ENCODE data around the gene CDK17.

The CDK17 gene

DNA sequence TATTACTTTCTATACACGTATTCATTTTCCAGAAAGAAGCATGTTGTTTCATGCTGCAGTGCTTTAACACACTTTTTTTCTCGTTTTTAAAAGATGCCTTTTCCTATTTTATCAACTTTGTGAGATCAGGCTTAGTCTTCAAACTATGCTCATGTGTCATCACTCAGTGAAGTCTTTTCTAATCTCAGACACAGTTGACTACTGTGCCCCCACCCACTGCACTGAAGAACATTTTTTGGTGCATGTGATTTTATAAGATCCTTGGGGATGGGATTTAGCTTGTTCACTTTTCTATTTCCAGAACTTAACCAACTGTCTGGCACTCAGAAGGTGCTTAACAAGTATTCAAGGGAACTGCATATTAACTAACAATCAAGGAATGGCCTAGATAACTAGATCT is 85.5 kb downstream of the CDK17 start:
- Mint-ChIP-seq H3K27me3 (no peaks in the 10 kb centered on the region), H3K36me3 (no peaks in the 10 kb centered on the region), H3K27ac (peak overlapping the region; percentile 29), H3K4me1 (ENCODE audit: low read depth) (peaks cover 19% of the 10 kb centered on the region), H3K9me3 (ENCODE audit: low read depth) (no peaks in the 10 kb centered on the region), H3K4me3 (no peak overlapping the region)

DNA sequence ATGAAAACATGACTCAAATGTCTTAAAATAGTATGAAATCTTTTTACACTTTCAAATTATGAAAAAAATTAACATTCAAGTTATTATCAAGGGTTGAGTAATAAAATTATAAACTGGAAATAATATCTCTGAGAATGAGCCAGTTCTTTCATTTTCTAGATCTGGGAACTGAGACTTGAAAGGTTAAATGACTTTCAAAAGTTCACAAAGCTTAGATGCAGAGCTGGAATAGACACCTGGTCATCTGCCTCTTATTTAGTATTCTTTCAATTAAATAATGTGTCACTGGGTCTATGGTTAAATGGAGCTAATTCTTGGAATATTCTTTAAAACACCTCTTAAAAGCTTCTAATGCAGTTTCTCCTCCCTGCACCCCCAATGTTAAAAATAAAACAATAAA is 86.6 kb downstream of the CDK17 start:
- no peak overlapping the region for H3K4me3 Mint-ChIP-seq
- peaks cover 25% of the 10 kb centered on the region for H3K4me1 Mint-ChIP-seq (ENCODE audit: low read depth)
- H3K27ac Mint-ChIP-seq: peak overlapping the region; percentile 64
- peaks cover 5% of the 10 kb centered on the region for H3K36me3 Mint-ChIP-seq
- no peaks in the 10 kb centered on the region for H3K9me3 Mint-ChIP-seq (ENCODE audit: low read depth)
- H3K27me3 Mint-ChIP-seq: no peaks in the 10 kb centered on the region

DNA sequence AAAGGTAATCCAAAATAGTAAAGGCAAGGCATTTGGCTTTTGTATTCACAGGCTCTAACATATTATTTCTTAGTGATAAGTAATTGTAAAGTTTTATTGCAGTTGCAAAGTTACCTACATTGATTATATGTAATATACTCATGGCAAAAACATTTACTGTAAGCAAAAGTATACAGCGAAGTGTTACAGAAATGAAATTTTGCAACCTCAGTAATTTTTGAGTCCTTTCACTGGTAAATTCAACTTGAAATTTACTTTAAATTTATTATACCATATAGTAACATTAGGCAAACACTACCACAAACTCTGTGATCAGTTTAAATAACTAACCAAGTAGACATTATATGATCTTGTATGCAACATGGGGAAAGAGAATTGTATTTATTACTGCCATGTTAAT is 89.0 kb downstream of the CDK17 start:
- no peak overlapping the region for H3K4me3 Mint-ChIP-seq
- H3K27me3 Mint-ChIP-seq: no peaks in the 10 kb centered on the region
- peaks cover 29% of the 10 kb centered on the region for H3K4me1 Mint-ChIP-seq (ENCODE audit: low read depth)
- H3K36me3 Mint-ChIP-seq: peaks cover 5% of the 10 kb centered on the region
- no peak overlapping the region for H3K27ac Mint-ChIP-seq
- no peaks in the 10 kb centered on the region for H3K9me3 Mint-ChIP-seq (ENCODE audit: low read depth)

DNA sequence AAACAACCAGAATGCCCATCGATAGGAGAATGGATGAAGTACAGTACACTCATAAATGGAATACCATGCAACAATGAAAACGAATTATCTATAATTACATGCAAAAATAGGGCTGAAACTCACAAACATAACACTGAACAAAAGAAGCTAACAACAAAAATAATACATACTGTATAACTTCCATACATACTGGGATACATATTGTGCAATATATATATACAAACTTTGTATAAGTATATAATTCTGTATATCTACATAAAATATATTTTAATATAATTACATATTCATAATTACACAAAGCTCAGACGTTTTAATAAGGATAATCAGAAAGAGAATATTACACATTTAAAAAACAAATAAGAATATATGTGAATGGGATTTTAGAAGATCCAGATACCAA is 90.2 kb downstream of the CDK17 start:
- Mint-ChIP-seq H3K4me1 (ENCODE audit: low read depth) (peaks cover 24% of the 10 kb centered on the region), H3K36me3 (peaks cover 7% of the 10 kb centered on the region), H3K27me3 (no peaks in the 10 kb centered on the region), H3K4me3 (no peak overlapping the region), H3K27ac (no peak overlapping the region), H3K9me3 (ENCODE audit: low read depth) (no peaks in the 10 kb centered on the region)

DNA sequence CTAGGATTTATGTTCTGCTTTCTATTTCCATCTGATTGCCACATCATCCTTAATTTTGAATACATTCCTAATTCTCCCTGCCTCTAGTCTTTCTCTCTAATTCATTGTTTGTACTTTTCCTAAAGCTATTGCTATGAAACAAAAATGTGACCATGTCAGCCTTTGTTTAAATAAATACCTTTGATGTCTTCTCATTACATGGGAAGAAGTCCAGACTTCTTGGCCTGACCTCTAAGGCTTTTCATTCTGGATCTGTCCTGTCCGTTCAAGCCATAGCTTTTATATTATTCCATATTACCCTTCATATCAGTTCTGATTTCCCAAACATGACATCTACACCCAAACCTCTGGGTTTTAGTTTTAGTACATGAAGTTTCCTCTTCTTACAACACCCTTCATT is 91.4 kb downstream of the CDK17 start:
- H3K27me3 Mint-ChIP-seq: no peaks in the 10 kb centered on the region
- H3K27ac Mint-ChIP-seq: peak overlapping the region; percentile 43
- H3K36me3 Mint-ChIP-seq: peaks cover 7% of the 10 kb centered on the region
- no peak overlapping the region for H3K4me3 Mint-ChIP-seq
- H3K4me1 Mint-ChIP-seq (ENCODE audit: low read depth): peaks cover 17% of the 10 kb centered on the region
- H3K9me3 Mint-ChIP-seq (ENCODE audit: low read depth): no peaks in the 10 kb centered on the region

DNA sequence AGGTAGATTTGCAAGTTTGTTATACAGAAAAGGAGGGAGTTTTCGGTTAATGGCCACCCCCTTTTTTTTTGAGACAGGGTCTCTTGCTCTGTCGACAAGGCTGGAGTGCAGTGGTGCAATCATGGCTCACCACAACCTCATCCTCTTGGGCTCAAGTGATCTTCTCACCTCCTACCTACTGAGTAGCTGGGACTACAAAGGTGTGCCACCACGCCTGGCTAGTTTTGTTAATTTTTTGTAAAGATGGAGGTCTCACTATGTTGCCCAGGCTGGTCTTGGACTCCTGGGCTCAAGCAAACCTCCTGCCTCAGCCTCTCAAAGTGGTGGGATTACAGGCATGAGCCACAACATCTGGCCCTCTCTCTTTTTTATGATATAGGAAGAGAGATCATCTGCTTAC is 94.6 kb downstream of the CDK17 start:
- Mint-ChIP-seq H3K4me3 (no peak overlapping the region), H3K36me3 (peaks cover 7% of the 10 kb centered on the region), H3K27ac (no peak overlapping the region), H3K27me3 (no peaks in the 10 kb centered on the region), H3K4me1 (ENCODE audit: low read depth) (peaks cover 19% of the 10 kb centered on the region), H3K9me3 (ENCODE audit: low read depth) (no peaks in the 10 kb centered on the region)

DNA sequence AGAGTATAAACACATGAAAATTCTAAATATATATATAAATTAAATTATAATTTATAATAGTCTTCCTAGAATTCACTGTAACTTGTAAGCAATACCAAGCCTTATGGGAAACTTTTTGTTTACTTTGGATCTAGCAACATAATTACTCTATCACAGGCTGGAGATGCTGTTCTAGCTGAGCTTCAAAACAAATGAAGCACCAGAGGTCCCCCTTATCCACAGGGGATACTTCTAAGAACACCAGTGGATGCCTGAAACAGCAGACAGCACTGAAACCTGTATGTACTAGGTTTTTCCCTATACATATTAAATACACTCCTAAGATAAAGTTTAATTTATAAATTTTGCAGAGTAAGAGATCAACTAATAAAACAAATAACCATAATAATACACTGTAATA is 96.6 kb downstream of the CDK17 start:
- no peak overlapping the region for H3K4me3 Mint-ChIP-seq
- H3K9me3 Mint-ChIP-seq (ENCODE audit: low read depth): no peaks in the 10 kb centered on the region
- no peaks in the 10 kb centered on the region for H3K27me3 Mint-ChIP-seq
- no peak overlapping the region for H3K27ac Mint-ChIP-seq
- peaks cover 8% of the 10 kb centered on the region for H3K36me3 Mint-ChIP-seq
- H3K4me1 Mint-ChIP-seq (ENCODE audit: low read depth): peaks cover 16% of the 10 kb centered on the region

DNA sequence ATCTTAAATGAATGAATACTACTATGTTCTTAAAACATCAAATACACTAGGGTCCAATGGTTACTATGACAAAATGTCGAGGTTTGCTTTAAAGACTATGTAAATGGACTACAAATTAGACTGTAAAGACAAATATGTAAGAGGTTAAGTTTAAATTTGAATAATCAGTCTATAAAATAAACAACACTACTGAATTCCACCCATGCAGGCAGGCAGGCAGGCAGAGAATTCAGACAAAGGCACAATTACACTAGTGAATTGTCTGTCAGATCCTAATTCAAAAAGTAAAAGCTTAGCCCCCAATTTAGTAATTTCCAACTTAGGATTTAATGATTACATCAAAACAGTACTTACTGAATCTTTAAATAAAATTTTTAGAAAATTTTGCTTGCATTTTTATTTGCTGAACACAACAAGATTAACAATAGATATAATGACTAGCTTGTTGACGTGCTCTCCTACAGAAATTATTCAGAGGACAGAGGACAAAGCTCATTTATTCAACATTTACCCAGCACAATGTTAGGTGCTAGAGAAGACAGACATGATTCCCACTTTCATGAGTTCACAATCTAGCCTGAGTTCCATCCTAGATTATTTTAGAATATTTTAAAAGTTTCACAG is 97.4 kb downstream of the CDK17 start:
- Mint-ChIP-seq H3K27ac (no peak overlapping the region), H3K4me1 (ENCODE audit: low read depth) (peaks cover 16% of the 10 kb centered on the region), H3K27me3 (no peaks in the 10 kb centered on the region), H3K36me3 (peaks cover 8% of the 10 kb centered on the region), H3K4me3 (no peak overlapping the region), H3K9me3 (ENCODE audit: low read depth) (no peaks in the 10 kb centered on the region)

DNA sequence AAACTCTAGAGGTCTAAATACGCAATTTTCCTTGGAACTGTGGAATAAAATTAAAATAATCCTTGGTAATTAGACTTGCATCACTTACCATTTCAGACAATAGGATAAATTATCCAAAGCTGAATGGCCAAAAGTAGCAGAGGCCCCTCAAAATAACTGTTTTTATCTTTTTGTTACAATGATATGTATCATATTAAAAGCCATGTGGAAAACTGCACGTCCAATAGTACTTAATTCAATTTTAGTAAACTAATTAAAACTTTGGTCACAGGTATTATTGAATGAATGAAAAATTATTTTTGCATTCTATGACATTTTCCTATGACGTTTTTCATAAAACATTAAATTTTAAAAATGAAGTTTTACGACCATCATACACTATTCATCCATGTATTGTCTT is 98.5 kb downstream of the CDK17 start:
- H3K9me3 Mint-ChIP-seq (ENCODE audit: low read depth): no peaks in the 10 kb centered on the region
- no peaks in the 10 kb centered on the region for H3K27me3 Mint-ChIP-seq
- H3K36me3 Mint-ChIP-seq: peaks cover 10% of the 10 kb centered on the region
- no peak overlapping the region for H3K4me3 Mint-ChIP-seq
- H3K27ac Mint-ChIP-seq: no peak overlapping the region
- peaks cover 13% of the 10 kb centered on the region for H3K4me1 Mint-ChIP-seq (ENCODE audit: low read depth)

DNA sequence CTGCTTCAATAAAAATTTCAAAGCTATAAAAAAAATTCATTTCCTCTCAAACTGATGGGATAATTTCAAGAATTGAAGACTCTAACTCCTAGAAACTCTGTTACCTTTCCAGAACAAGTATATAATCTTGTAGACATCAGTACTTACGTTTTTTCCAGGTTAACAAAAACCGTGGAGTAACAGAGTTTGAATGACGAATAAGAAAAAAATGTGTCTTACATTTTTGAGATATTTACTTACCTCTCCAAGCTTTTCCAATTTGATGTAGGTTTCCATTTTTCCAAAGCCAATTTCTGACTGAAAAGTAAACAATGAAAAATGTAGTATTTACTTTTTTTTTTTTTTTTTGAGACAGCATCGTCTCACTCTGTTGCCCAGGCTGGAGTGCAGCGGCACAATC is 100.2 kb downstream of the CDK17 start:
- H3K36me3 Mint-ChIP-seq: peaks cover 8% of the 10 kb centered on the region
- no peak overlapping the region for H3K27ac Mint-ChIP-seq
- H3K27me3 Mint-ChIP-seq: no peaks in the 10 kb centered on the region
- H3K4me3 Mint-ChIP-seq: no peak overlapping the region
- no peaks in the 10 kb centered on the region for H3K9me3 Mint-ChIP-seq (ENCODE audit: low read depth)
- peaks cover 19% of the 10 kb centered on the region for H3K4me1 Mint-ChIP-seq (ENCODE audit: low read depth)

DNA sequence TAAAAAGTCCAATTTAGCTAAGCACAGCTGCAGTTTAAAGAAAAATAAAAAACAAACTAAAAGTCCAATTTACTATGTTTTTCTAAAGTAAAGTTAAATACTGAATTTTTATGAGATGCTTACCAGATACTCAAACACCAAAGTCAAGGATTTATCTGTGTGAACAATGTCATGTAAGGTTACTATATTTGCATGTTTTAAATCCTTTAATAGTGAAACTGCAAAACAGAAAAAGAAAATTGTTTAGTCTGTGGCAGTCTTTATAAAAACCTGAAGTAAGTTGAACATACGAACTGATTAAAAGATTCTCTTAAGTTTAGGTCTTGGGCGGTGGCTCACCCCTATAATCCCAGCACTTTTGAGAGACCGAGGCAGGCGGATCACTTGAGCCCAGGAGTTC is 102.7 kb downstream of the CDK17 start:
- Mint-ChIP-seq H3K9me3 (ENCODE audit: low read depth) (no peaks in the 10 kb centered on the region), H3K27me3 (no peaks in the 10 kb centered on the region), H3K4me3 (no peak overlapping the region), H3K36me3 (peaks cover 12% of the 10 kb centered on the region), H3K4me1 (ENCODE audit: low read depth) (peaks cover 29% of the 10 kb centered on the region), H3K27ac (no peak overlapping the region)

DNA sequence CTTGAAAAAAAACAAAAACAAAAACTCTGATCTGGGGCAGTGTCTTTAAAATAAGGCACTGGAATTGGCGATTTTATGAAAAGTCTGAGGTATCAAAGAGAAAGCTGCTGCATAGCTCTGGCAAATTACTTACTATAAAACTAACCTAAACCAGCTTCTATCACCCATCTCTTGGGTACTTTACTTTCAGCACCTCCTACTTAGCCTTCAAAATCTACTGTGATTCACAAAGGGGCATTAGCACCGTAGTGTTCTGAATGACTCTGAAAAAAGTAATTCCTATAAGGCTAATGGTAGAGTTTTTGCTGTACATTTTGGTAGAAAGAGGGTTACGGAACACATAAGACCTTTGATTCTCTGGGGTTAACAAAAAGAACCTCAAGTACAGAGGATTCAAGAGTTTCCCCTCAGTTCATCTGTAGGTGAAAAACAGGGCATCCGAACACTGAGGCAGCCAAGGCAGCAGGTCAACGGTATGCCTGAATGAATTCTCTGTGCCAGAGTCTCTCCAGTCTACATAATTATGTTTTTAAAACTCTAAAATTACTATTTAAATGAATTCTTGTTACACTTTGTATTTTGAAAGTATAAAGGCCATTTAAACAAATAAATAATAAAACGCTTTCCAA is 104.6 kb downstream of the CDK17 start:
- no peak overlapping the region for H3K4me3 Mint-ChIP-seq
- no peaks in the 10 kb centered on the region for H3K27me3 Mint-ChIP-seq
- H3K27ac Mint-ChIP-seq: peak overlapping the region; percentile 72
- H3K4me1 Mint-ChIP-seq (ENCODE audit: low read depth): peaks cover 26% of the 10 kb centered on the region
- no peaks in the 10 kb centered on the region for H3K9me3 Mint-ChIP-seq (ENCODE audit: low read depth)
- H3K36me3 Mint-ChIP-seq: peaks cover 15% of the 10 kb centered on the region

DNA sequence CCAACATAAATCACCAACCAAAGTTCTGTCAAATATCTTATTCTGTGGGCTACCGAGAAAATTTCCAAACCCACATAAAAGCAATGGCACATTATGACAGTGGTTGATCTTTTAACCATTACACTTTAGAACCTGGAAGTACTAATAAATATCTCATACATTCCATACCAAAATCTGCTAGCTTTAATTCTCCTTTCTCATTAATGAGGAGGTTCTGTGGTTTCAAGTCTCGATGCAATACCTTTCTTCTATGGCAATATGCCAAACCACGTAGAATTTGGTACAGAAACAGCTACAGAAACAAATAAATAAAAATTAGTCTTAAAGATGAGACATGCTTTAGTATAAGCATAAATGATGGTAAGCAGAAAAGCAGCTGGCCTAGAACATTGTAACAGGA is 105.4 kb downstream of the CDK17 start:
- no peak overlapping the region for H3K27ac Mint-ChIP-seq
- no peaks in the 10 kb centered on the region for H3K27me3 Mint-ChIP-seq
- H3K36me3 Mint-ChIP-seq: peaks cover 14% of the 10 kb centered on the region
- H3K4me3 Mint-ChIP-seq: no peak overlapping the region
- peaks cover 26% of the 10 kb centered on the region for H3K4me1 Mint-ChIP-seq (ENCODE audit: low read depth)
- H3K9me3 Mint-ChIP-seq (ENCODE audit: low read depth): no peaks in the 10 kb centered on the region

DNA sequence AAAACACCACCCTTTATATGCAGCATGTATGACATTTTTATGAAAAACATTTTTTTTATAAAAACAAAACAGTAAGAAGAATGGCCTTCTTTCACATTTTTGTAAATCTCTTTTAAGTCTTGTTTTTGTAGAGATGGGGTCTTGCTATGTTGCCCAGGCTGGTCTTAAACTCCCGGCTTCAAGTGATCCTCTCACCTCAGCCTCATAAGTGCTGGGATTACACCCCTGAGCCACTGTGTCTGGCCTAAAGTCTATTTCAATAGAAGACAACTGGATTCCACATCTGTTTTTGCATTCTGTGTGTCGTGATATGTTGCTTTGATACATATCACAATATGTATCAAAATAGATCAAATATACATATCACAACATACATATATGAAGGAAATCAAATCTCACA is 107.1 kb downstream of the CDK17 start:
- H3K4me3 Mint-ChIP-seq: no peak overlapping the region
- H3K27ac Mint-ChIP-seq: no peak overlapping the region
- peaks cover 14% of the 10 kb centered on the region for H3K36me3 Mint-ChIP-seq
- H3K27me3 Mint-ChIP-seq: no peaks in the 10 kb centered on the region
- H3K9me3 Mint-ChIP-seq (ENCODE audit: low read depth): no peaks in the 10 kb centered on the region
- H3K4me1 Mint-ChIP-seq (ENCODE audit: low read depth): peaks cover 29% of the 10 kb centered on the region

DNA sequence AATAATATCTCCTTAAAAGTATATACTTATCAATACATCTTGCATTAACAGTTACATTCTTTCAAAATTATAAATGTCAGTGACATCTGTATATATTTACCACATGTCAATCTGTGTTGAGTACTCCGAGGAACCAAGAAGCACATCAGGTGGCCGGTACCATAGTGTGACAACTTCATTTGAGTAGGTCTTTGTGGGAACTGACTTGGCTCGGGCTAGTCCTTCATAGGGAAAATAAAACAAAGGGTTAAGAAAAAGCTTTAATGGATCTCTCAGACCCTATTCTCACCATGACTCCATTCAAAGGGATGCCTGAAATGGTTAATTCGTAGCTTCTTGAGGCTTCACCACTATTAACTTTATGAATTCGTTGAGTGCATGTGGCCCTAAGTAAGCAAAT is 111.2 kb downstream of the CDK17 start:
- Mint-ChIP-seq H3K27me3 (no peaks in the 10 kb centered on the region), H3K4me1 (ENCODE audit: low read depth) (peaks cover 15% of the 10 kb centered on the region), H3K4me3 (no peak overlapping the region), H3K9me3 (ENCODE audit: low read depth) (no peaks in the 10 kb centered on the region), H3K36me3 (peaks cover 23% of the 10 kb centered on the region), H3K27ac (no peak overlapping the region)

DNA sequence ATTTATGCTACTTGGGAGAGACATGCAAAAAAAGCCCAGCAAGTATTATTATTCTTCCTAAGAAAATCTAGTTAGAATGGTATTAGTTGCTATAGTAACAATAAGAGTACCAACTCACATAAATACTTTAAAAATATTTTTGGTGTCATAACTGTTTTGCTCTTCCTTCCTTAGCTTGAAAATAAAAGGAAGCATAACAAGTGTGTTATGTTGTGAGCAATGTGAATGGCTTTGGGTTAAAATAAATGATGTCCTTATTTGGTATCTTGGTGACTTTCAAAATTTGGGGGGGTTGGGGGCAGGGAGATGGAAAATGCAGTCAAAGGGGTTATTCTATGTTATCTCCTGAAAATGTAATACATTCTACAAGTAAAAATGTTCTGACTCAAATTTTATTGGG is 115.1 kb downstream of the CDK17 start:
- no peaks in the 10 kb centered on the region for H3K9me3 Mint-ChIP-seq (ENCODE audit: low read depth)
- H3K4me3 Mint-ChIP-seq: no peak overlapping the region
- no peak overlapping the region for H3K27ac Mint-ChIP-seq
- peaks cover 21% of the 10 kb centered on the region for H3K36me3 Mint-ChIP-seq
- H3K27me3 Mint-ChIP-seq: no peaks in the 10 kb centered on the region
- H3K4me1 Mint-ChIP-seq (ENCODE audit: low read depth): peaks cover 10% of the 10 kb centered on the region

All from activated naive CD8-positive, alpha-beta T cell (primary cell).